Uterus (tissue), 2 donors: ENCODE measurements around the gene PRDX2.
A peak's percentile ranks its signal among the peaks of the same experiment; 100 is the strongest.

ENCODE experiments used
- POLR2A ChIP-seq, 2 donors: fragments of 450-650 bp; IDR thresholded peaks; one replicate each; pipeline ENCODE4 v1.6.1; 2016; ENCODE audit warnings: antibody characterized with exemption in 2 of 2, mild to moderate bottlenecking in 1 of 2, moderate library complexity in 1 of 2
- TF ChIP-seq, protein P1 (sequence below), 4 experiments: fragments of 200-600 bp in 2 of 4; fragments of 450-650 bp in 2 of 4; sonication (generic) in 2 of 4; IDR thresholded peaks; one replicate each; pipeline ENCODE4 v1.5.1; 2016 to 2019; ENCODE audit warnings: antibody characterized with exemption in 4 of 4, mild to moderate bottlenecking in 2 of 4, moderate library complexity in 1 of 4

DNA sequence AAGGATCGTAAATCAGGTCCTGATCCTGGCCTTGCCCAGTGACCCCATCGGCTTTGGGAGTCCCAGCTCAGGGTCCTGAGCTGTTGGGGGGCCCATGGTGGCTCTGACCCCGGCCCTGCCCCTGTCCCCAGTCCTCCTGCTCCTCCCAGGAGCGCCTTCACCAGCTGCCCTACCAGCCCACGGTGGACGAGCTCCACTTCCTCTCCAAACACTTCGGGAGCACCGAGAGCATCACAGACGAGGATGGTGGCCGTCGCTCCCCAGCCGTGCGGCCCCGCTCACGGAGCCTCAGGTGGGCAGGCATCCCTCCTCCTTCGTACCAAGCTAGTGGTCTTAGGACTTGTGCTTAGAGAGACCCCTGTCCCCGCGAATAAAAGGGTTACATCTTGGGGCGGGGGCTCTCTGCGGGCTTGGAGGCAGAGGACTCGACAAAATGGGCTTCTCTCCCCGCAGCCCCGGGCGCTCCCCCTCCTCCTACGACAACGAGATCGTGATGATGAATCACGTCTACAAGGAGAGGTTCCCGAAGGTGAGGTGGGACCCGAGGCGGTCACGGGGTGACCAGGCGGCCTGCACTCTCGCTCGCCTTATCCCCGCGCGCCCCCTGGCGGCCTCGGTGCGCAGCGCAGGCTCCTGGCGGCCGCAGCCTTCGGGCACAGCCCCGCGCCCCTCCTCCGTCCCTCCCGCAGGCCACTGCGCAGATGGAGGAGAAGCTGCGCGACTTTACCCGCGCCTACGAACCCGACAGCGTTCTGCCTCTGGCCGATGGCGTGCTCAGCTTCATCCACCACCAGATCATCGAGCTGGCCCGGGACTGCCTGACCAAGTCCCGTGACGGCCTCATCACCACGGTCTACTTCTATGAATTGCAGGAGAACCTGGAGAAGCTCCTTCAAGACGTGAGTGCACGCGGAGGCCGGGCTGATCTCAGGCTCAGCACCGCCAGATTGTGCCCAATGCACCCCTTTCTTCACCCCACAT is 45.8 kb upstream of the PRDX2 start:
- TF ChIP-seq, protein P1, sequence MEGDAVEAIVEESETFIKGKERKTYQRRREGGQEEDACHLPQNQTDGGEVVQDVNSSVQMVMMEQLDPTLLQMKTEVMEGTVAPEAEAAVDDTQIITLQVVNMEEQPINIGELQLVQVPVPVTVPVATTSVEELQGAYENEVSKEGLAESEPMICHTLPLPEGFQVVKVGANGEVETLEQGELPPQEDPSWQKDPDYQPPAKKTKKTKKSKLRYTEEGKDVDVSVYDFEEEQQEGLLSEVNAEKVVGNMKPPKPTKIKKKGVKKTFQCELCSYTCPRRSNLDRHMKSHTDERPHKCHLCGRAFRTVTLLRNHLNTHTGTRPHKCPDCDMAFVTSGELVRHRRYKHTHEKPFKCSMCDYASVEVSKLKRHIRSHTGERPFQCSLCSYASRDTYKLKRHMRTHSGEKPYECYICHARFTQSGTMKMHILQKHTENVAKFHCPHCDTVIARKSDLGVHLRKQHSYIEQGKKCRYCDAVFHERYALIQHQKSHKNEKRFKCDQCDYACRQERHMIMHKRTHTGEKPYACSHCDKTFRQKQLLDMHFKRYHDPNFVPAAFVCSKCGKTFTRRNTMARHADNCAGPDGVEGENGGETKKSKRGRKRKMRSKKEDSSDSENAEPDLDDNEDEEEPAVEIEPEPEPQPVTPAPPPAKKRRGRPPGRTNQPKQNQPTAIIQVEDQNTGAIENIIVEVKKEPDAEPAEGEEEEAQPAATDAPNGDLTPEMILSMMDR (IDR thresholded peaks at IDR 0.05) = peak; percentile 91 to 99 (median 99)
- peak in 1 of 2 donors; percentile 15 for TF ChIP-seq POLR2A (IDR thresholded peaks at IDR 0.05)
